IMR-90 (cell line): ENCODE results near the gene GIT2. TPM values are rescaled to one million over a fixed set of nuclear protein-coding genes. Genes with fewer than 3 reads are reported as not detected.

Experiments
- ATAC-seq: fragments of 200-7000 bp; cut with Tn5 transposase; 2 replicates; pipeline ENCODE4 v1.9.1; 2020; ENCODE audit warnings: low read depth, mild to moderate bottlenecking, moderate library complexity
- BruUV-seq: library from RNA; stranded (reverse); fragments of 400-500 nt; replicated peaks from 2 replicates; lab custom pipeline; 2021; lab: Mats Ljungman, UMichigan
- CTCF ChIA-PET: fragments of 300-600 bp; formaldehyde crosslinking; extraction: SDS; loops from one replicate; lab custom pipeline; 2021; ENCODE audit warnings: antibody characterized with exemption; lab: Yijun Ruan, JAX
- POLR2A ChIA-PET: fragments of 300-600 bp; sonication (Branson Sonifier 250); formaldehyde crosslinking; loops from one replicate; lab custom pipeline; 2022; ENCODE audit warnings: antibody characterized with exemption; ENCODE audit not compliant: unreplicated experiment; lab: Charles Lee
- DNase-seq: peaks from one replicate; pipeline ENCODE4 v3.0.0; 2013
- H2AFZ ChIP-seq: replicated peaks from 2 replicates; pipeline ENCODE3; 2013; ENCODE audit warnings: low read length, mild to moderate bottlenecking; ENCODE audit not compliant: poor library complexity
- H2AK5ac ChIP-seq: 2 replicates; pipeline ENCODE4 v1.6.1; 2013; ENCODE audit warnings: low read depth, low read length, inconsistent platforms
- H2AK9ac ChIP-seq: replicated peaks from 2 replicates; pipeline ENCODE3; 2013; ENCODE audit warnings: mild to moderate bottlenecking, low read depth, low read length, moderate library complexity; ENCODE audit not compliant: poor library complexity
- H2BK120ac ChIP-seq: 2 replicates; pipeline ENCODE4 v1.6.1; 2013; ENCODE audit warnings: low read depth, low read length, inconsistent platforms
- H2BK15ac ChIP-seq: 3 replicates; pipeline ENCODE4 v1.6.1; 2013; ENCODE audit warnings: low read depth, low read length, inconsistent platforms
- H2BK20ac ChIP-seq: 2 replicates; pipeline ENCODE4 v1.6.1; 2013; ENCODE audit warnings: low read depth, mild to moderate bottlenecking, inconsistent platforms, low read length, moderate library complexity
- H2BK5ac ChIP-seq: 2 replicates; pipeline ENCODE4 v1.6.1; 2013; ENCODE audit warnings: mild to moderate bottlenecking, low read depth, low read length, inconsistent platforms; ENCODE audit not compliant: poor library complexity, severe bottlenecking
- H3K14ac ChIP-seq: replicated peaks from 2 replicates; pipeline ENCODE4 v1.6.1; 2013; ENCODE audit warnings: low read depth, low read length, inconsistent platforms
- H3K18ac ChIP-seq: 2 replicates; pipeline ENCODE4 v1.6.1; 2013; ENCODE audit warnings: low read depth, low read length, control low read depth
- H3K23ac ChIP-seq: 2 replicates; pipeline ENCODE4 v1.6.1; 2013; ENCODE audit warnings: low read depth, low read length, inconsistent platforms
- H3K27ac ChIP-seq: 2 replicates; pipeline ENCODE4 v1.5.1; 2013; ENCODE audit warnings: mild to moderate bottlenecking, control low read depth, low read length; ENCODE audit not compliant: insufficient read depth
- H3K27me3 ChIP-seq: 2 replicates; pipeline ENCODE4 v1.6.1; 2013; ENCODE audit warnings: low read length; ENCODE audit not compliant: control insufficient read depth, insufficient read depth
- H3K36me3 ChIP-seq: 2 replicates; pipeline ENCODE4 v1.6.1; 2013; ENCODE audit warnings: low read length, mixed read lengths; ENCODE audit not compliant: control insufficient read depth, insufficient read depth
- H3K4ac ChIP-seq: 2 replicates; pipeline ENCODE4 v1.6.1; 2013; ENCODE audit warnings: low read depth, low read length, inconsistent platforms
- H3K4me1 ChIP-seq: 2 replicates; pipeline ENCODE4 v1.6.1; 2013; ENCODE audit warnings: low read length, mixed read lengths; ENCODE audit not compliant: control insufficient read depth, insufficient read depth
- H3K4me2 ChIP-seq: 2 replicates; pipeline ENCODE4 v1.6.1; 2013; ENCODE audit warnings: low read depth, mild to moderate bottlenecking, control low read depth, low read length, moderate library complexity
- H3K4me3 ChIP-seq: 2 replicates; pipeline ENCODE4 v1.5.1; 2013; ENCODE audit warnings: low read depth, mild to moderate bottlenecking, control low read depth, low read length, moderate library complexity; ENCODE audit not compliant: insufficient read depth
- H3K56ac ChIP-seq: 2 replicates; pipeline ENCODE4 v1.6.1; 2013; ENCODE audit warnings: low read length, inconsistent platforms; ENCODE audit not compliant: insufficient read depth; ENCODE audit errors: extremely low read depth
- H3K79me1 ChIP-seq, 2 experiments: 2 replicates each; pipeline ENCODE4 v1.6.1; 2013; ENCODE audit warnings: low read length in 2 of 2, inconsistent platforms in 1 of 2, low read depth in 1 of 2
- H3K9ac ChIP-seq: 2 replicates; pipeline ENCODE4 v1.6.1; 2013; ENCODE audit warnings: low read depth, low read length, control low read depth
- H3K9me1 ChIP-seq: 2 replicates; pipeline ENCODE4 v1.6.1; 2013; ENCODE audit warnings: low read length, inconsistent platforms; ENCODE audit not compliant: insufficient read depth
- H3K9me3 ChIP-seq: 2 replicates; pipeline ENCODE4 v1.6.1; 2013; ENCODE audit warnings: low read length; ENCODE audit not compliant: control insufficient read depth, insufficient read depth
- H4K20me1 ChIP-seq: 2 replicates; pipeline ENCODE4 v1.6.1; 2013; ENCODE audit warnings: low read length, inconsistent platforms; ENCODE audit not compliant: insufficient read depth
- H4K5ac ChIP-seq: 2 replicates; pipeline ENCODE4 v1.6.1; 2013; ENCODE audit warnings: mild to moderate bottlenecking, low read depth, low read length, control low read depth
- H4K8ac ChIP-seq, 2 experiments: 2 replicates each; pipeline ENCODE4 v1.6.1; 2013; ENCODE audit warnings: low read depth in 2 of 2, low read length in 2 of 2, control low read depth in 1 of 2, inconsistent platforms in 1 of 2
- H4K91ac ChIP-seq: 2 replicates; pipeline ENCODE4 v1.6.1; 2013; ENCODE audit warnings: low read depth, low read length, inconsistent platforms; ENCODE audit not compliant: insufficient read depth
- BHLHE40 ChIP-seq: fragments of 150-350 bp; IDR thresholded peaks from 2 replicates; pipeline ENCODE4 v1.6.1; 2016; ENCODE audit warnings: mild to moderate bottlenecking, low read depth, low read length
- CHD1 ChIP-seq: IDR thresholded peaks from 2 replicates; pipeline ENCODE4 v1.6.1; 2012; ENCODE audit warnings: low read depth, low read length, improper control_type of control experiment
- FOS ChIP-seq: fragments of 150-350 bp; IDR thresholded peaks from 2 replicates; pipeline ENCODE4 v1.6.1; 2016; ENCODE audit warnings: low read depth, low read length
- MAZ ChIP-seq: IDR thresholded peaks from 2 replicates; pipeline ENCODE4 v1.6.1; 2012; ENCODE audit warnings: low read depth, mild to moderate bottlenecking, low read length, improper control_type of control experiment, moderate library complexity, borderline replicate concordance
- MXI1 ChIP-seq: IDR thresholded peaks from 2 replicates; pipeline ENCODE4 v1.6.1; 2012; ENCODE audit warnings: low read depth, mild to moderate bottlenecking, low read length, moderate library complexity, borderline replicate concordance
- SMC3 ChIP-seq: fragments of 150-350 bp; IDR thresholded peaks from 2 replicates; pipeline ENCODE4 v1.6.1; 2016; ENCODE audit warnings: low read depth, mild to moderate bottlenecking, antibody characterized with exemption, low read length, moderate library complexity
- WGBS, 2 experiments: methylation state at CpG; one replicate each; pipeline versions ENCODE4 v1.1.5 to v1.1.7; 2013; ENCODE audit warnings: missing lambda C conversion rate in 2 of 2; ENCODE audit not compliant: insufficient read length in 1 of 2; ENCODE audit errors: extremely low coverage in 2 of 2; 5-methylcytosine and 5-hydroxymethylcytosine counted together
- dilution Hi-C: fragments of 300-500 bp; cut with HindIII; formaldehyde crosslinking; loops from one replicate; pipeline ENCODE4 v1.14.3; 2018; ENCODE audit warnings: low sequenced_read_pairs; ENCODE audit not compliant: unreplicated experiment
- in situ Hi-C: fragments of 300-500 bp; cut with MboI; formaldehyde crosslinking; loops from 3 replicates; pipeline ENCODE4 v1.14.3; 2019; ENCODE audit warnings: low sequenced_read_pairs, inconsistent platforms, mixed read lengths
- intact Hi-C: fragments of 100-400 bp; cut with micrococcal nuclease; formaldehyde crosslinking; loops from 2 replicates; pipeline ENCODE4 v1.10.0; 2022
- polyA plus RNA-seq, 3 experiments: library from polyadenylated mRNA; depleted of rRNA; stranded (reverse); fragments of >200 nt; gene quantifications; 2 replicates each; pipeline ENCODE4 v1.2.3, GENCODE V29; 2012; ENCODE audit warnings: low replicate concordance in 1 of 3
- total RNA-seq: library from RNA; depleted of rRNA; stranded (reverse); fragments of >200 nt; gene quantifications from 2 replicates; pipeline ENCODE4 v1.2.3, GENCODE V29; 2012
- TF ChIP-seq, protein P1 (sequence below): conservative IDR thresholded peaks from 2 replicates; pipeline ENCODE4 v1.5.1; 2012; ENCODE audit warnings: mild to moderate bottlenecking, low read depth, low read length, improper control_type of control experiment

Gene GIT2
- total and polyA plus RNA-seq, 2 of the 4 experiments (the other 2 are of a cell fraction) = 48.0 to 71.9 TPM

- CTCF ChIA-PET = no interaction called here
- dilution Hi-C loops (no loop called here), in situ Hi-C loops (no loop called here), intact Hi-C loops (no loop called here)
- 0 out of 3 replicates have a peak overlapping the region, but pooled peaks have one; percentile 67 for H2BK15ac ChIP-seq
- H3K79me1 ChIP-seq = peaks cover 25 to 64% of the 10 kb centered on the region in 2 experiments
- no peak overlapping the region for H2AFZ ChIP-seq
- no peaks in the 10 kb centered on the region for H3K27me3 ChIP-seq
- no peak overlapping the region for H4K5ac ChIP-seq
- peaks cover 15% of the 10 kb centered on the region for H3K36me3 ChIP-seq
- POLR2A ChIA-PET = no interaction called here
- no peak overlapping the region for H3K27ac ChIP-seq
- peak overlapping the region; percentile 53; the same call in 1 of the 2 replicates for H2BK20ac ChIP-seq
- H2BK5ac ChIP-seq = no peak overlapping the region
- H3K9me1 ChIP-seq = peaks cover 32% of the 10 kb centered on the region
- H3K9ac ChIP-seq = no peak overlapping the region
- DNase-seq = peak; percentile 33
- no peak overlapping the region for H3K56ac ChIP-seq
- no peak overlapping the region for H3K4me3 ChIP-seq
- TF ChIP-seq, protein P1, sequence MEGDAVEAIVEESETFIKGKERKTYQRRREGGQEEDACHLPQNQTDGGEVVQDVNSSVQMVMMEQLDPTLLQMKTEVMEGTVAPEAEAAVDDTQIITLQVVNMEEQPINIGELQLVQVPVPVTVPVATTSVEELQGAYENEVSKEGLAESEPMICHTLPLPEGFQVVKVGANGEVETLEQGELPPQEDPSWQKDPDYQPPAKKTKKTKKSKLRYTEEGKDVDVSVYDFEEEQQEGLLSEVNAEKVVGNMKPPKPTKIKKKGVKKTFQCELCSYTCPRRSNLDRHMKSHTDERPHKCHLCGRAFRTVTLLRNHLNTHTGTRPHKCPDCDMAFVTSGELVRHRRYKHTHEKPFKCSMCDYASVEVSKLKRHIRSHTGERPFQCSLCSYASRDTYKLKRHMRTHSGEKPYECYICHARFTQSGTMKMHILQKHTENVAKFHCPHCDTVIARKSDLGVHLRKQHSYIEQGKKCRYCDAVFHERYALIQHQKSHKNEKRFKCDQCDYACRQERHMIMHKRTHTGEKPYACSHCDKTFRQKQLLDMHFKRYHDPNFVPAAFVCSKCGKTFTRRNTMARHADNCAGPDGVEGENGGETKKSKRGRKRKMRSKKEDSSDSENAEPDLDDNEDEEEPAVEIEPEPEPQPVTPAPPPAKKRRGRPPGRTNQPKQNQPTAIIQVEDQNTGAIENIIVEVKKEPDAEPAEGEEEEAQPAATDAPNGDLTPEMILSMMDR = no peak
- TF ChIP-seq CHD1 (no peak), MXI1 (no peak), MAZ (no peak), FOS (no peak), SMC3 (no peak), BHLHE40 (no peak)
- no peak overlapping the region for H3K14ac ChIP-seq
- H4K20me1 ChIP-seq = no peaks in the 10 kb centered on the region
- no peak overlapping the region for H3K18ac ChIP-seq
- H3K4ac ChIP-seq = no peak overlapping the region; the same call in 1 of the 2 replicates
- H3K23ac ChIP-seq = peak overlapping the region; percentile 41; the same call in 1 of the 2 replicates
- no peak overlapping the region for H2AK5ac ChIP-seq
- ATAC-seq = no peak
- no peak overlapping the region for H2AK9ac ChIP-seq
- H3K9me3 ChIP-seq = no peaks in the 10 kb centered on the region
- peaks cover 34% of the 10 kb centered on the region for H3K4me1 ChIP-seq
- no TSS peak for BruUV-seq
- no peak overlapping the region for H4K8ac ChIP-seq
- no CpG with 5 or more reads among the region's 7 CpGs for WGBS, 2 experiments
- no peak overlapping the region for H2BK120ac ChIP-seq
- H3K4me2 ChIP-seq = no peak overlapping the region
- no peak overlapping the region for H4K91ac ChIP-seq
These were observed 52.4 kb downstream of the GIT2 start for GRCh38 chr12:109943811-109944210.
